CD4-positive, alpha-beta T cell treated with Interleukin-17A for 4 hours (primary cell): Measurements from ENCODE around the gene GPD1L.
"Not testable (repeated sequence)": the region's sequence is repeated elsewhere in the genome, so short reads cannot be mapped to it uniquely, and the experiment has no call there.

ENCODE experiments used
- DNase-seq: peaks from one replicate; pipeline ENCODE4 v3.0.0-alpha.2; 2020; ENCODE audit warnings: mixed read lengths

GPD1L gene

DNA sequence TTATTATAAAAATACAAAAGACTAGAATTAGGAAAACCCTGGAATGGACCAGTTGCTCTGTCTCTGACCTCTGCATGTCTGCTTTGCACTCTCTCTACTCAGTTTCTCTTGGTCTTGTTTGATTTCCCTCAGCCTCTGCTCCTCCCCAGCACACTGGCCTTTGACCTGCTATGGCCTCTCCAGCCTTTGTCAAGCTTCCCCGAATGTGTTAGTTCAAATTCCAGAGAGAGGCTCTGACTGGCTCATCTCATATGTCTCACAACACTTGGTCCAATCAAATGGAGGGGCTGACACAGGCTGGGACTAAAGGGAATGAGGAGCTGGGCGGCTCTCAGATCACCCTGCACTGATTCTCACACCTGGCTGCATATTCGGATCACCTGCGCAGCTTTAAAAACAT, 79.7 kb downstream of the GPD1L start:
- no peak for DNase-seq

DNA sequence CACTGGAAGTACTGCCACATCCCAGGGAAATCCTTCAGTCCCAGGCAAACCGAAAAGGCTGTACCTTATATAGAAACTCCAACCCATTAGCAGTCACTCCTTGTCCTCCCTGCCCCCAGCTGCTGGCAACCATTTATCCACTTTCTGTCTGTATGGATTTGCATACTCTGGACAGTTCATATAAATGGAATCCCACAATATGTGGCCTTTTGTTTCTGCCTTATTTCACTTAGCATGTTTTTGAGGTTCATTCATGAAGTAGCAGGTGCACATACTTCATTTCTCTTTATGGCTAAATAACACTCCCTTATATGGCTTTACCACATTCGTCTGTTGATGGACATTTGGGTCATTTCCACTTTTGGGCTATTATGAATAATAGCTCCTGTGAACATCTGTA, 80.5 kb downstream of the GPD1L start:
- no peak for DNase-seq

DNA sequence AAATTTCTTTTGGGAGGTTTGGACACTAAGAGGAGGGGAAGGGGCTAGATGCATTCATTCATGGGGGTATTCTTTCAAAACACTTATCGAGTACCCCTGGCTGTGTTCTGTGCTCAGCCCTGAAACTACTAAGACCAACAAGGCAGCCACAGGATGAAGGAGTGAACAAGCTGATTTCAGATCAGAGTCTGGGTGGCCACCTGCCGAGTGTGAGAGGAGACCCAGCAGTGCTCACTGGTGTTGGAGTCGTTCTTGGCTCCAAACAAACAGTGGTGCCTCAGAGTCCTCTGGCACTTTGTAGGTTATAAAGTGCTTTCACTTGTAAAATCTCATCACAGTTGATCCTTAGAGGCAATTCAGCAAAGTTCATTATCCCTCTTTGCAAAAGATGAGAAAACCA, 83.3 kb downstream of the GPD1L start:
- no peak for DNase-seq

DNA sequence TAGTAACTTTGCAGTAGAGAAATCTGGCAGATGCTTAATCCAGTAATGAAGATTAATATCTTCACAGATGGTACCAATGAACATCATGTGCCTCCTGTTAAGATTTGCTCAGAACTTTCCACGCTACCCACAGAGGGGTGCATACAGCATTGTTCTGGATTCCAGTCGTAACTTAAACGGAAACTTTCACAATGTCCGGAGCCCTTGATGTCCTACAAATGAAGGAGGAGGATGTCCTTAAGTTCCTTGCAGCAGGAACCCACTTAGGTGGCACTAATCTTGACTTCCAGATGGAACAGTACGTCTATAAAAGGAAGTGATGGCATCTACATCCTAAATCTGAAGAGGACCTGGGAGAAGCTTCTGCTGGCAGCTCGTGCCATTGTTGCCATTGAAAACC, 84.1 kb downstream of the GPD1L start:
- not testable (repeated sequence) for DNase-seq

DNA sequence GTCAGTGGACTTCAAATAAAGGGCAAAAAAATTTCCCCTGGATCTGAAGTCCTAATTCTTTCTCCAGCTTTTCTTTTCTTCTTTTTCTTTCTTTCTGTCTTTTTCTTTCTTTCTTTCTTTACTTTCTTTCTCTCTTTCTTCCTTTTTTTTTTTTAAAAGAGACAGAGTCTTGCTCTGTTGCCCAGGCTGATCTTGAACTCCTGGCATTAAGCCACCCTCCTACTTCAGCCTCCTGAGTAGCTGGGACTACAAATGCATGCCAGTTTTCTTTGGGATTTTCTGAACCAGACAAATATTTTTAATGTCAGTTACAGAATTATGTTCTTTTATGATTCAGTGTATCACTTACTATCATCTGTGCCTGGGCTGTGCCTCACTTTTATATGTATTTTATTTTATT, 86.7 kb downstream of the GPD1L start:
- DNase-seq, result no peak

DNA sequence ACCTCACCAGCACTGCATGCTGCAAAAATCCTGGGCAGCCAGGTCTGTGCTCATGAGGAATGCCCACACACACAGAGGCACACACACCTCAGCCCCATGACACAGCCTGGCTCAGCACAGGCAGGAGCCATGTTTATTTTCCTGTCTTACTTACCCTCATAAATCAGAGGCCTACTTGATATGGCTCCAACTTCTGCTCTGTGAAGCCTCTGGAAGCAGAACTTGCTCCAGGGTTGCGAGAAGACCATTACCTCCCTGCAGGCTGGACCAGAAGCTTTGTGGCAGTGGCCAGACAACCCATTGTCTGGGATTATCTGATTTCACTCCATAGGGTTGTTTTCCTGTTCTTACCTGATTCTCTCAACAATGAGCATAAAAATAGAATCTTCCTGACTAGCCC, 88.2 kb downstream of the GPD1L start:
- no peak for DNase-seq

DNA sequence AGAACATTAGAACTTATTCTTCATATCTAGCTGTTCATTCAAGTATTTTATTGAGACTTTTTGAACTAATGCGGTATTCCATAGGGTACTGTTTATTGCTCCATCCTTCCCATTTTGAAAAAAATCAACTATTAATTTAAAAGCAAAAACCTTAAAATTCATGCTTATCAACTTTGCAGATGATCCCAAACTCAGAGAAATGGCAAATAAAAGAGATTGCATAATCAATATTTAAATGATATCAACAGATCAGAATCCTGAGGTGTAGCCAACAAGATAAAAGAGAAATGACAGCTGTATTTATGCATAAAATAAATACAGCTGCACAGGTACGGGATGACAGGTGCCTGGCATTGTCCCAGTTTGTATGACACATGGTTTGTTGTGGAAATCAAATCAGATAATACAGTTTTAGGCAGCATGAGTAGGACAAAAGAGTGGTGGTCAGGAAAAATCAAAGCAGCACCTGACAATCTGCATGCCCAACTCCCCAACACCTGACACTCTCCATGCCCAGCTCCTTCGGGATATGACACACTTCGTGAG, 89.6 kb downstream of the GPD1L start:
- no peak for DNase-seq

DNA sequence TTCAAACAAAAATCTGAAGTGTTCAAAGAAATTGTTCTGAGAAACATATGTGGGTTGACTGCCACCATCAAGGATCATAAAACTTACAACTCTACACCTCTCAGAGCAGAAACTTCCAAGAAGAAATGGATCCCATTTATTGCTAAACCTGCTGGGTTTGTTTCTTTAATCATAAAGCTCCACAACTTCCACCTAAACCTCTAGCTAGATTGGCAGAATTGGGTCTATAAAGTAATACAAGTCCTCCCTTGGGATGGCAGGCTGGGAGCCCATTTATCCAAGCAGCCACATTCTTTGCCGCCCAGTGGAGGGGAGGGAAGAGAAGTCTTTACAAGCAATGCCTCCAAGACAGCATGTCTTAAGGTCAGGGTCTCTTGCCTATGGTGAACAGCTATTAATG, 91.6 kb downstream of the GPD1L start:
- no peak for DNase-seq

DNA sequence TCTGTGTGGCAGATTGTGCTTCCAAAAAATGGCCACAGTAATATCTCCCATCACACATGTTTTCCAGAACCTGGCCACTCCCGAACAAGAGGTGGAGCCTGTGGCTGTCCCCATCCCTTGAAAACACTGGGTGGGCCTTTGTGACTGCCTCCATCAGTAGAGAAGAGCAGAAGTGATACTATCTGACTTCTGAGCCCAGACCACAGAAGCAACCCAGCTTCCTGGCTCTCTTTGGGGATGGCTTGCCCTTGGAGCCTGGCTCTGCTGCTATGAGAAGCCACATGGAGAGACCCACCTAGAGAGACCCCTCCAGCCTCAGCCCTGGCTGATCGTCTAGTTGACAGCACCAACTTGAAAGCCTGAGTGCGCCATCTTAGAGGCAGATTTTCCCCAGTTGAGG, 92.3 kb downstream of the GPD1L start:
- no peak for DNase-seq

DNA sequence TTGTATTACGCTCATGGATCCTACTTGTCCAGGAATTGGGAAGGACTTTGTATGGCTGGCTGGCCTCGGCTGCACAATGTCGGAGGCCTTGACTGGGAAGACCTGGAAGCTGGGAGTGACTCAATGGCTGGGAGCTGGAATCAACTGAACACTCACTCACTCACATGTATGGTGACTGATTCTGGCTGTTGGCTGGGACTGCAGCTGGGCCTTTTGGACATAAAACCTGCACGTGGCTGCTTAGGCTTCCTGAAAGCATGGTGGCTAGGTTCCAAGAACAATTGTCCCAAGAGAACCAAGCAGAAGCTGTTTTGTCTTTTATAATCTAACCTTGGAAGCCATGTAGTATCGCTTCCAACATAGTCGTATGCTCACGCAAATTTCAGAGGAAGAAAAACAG, 94.1 kb downstream of the GPD1L start:
- no peak for DNase-seq

DNA sequence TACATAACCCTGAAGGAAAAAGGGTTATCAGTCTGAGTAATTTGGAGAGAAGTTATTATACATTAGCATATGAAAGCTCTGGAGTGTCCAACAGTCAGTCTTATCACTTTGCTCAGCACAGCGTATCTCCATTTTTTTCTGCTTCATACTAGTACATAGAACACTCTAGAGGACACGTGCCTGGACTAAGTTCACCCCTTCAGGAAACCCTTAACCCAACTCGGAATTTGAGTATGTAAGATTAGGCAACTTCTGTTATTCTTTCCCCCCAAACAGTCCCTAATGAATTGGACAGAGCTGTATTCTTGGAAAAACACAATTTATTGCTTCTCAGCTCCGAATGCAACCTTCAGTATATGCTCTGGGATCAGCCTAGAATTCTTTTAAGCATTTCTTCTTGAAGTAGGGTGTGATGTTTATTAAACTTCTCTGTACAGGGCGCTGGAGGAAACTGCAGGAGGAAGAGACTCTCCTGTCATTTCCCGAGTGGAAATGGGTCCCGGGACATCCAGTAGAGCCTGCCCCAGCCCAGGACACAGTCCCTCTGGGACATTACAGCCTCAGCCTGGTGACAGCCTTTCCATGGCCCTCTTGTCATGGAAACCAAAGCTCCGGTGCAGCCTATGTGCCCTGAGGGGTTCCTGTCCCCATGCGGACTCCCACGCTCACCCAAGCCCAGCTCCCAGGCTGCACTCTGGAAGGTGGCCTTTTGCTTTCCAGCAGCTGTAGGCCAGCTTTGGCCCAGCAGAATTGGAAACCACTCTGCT, 94.8 kb downstream of the GPD1L start:
- no peak for DNase-seq

DNA sequence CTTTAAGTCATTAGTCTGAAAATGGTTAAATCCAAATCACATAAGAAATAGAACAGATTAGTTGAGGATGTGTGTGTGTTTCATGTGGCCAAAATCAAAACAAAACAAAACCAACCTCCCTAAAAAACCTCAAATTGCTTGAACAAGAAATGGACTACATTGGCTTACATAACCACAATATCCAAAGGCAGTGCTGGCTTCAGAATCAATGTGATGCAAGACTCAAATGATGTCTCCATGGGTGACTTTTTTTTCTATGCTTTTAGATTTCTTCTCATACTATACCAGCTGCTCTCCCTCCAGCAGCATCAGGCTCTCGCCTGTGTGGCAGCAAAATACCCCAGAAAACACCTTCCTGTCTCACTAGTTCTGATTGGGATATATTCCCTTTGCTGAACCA, 96.1 kb downstream of the GPD1L start:
- DNase-seq, result no peak

DNA sequence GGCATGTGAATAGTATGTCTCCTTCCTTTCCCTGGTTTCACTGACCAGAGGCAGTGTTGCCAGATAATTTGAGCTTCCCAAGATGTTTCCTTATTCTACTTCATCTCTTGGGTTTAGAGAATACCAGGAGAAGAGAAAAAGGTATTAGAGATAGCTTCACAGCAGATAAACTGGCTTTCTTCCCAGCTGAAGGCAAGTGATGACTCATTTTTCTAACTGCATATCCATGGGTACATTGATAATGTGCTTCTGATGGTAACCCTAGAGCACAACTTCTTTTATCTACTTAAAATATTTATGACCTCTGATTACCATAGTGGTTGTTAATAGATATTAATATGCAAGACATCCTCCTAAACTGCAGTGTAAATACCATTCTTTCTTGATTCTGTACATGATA, 97.4 kb downstream of the GPD1L start:
- DNase-seq, result no peak

DNA sequence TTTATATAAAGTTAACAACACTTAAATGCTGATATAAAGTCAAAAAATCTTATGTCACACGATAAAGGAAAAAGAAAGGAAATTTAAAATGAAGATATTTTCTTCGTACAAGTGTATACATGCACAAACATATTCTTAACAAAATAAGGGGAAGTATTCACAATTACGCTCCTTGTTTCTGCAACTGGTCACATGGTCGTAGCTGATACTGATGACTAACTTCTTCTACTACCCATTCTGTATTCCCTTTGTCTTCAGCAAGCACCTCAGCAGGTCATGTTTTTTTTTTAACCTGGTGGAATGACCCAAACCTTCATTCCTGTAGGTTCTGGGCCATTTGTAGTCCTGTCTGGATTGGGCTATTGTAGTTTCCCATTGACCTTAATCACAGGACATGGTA, 102.0 kb downstream of the GPD1L start:
- DNase-seq, result no peak

DNA sequence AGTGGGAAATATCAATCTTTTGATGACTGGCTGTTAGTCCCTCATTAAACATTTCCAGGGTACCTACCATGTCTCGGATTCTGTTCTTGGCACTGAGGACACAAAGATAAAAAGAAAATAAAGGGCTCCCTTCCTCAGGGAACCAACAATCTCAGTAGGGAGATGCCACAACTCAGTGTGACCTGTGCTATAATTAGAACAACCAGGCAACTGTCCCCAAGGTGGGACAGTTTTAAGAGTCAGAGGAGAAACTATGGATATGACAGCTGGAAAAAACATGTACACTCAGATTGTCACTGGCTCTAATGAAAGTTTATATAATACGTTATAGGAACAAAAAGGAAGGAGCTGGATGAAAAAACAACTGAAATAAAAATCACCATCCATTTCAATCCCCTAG, 108.8 kb downstream of the GPD1L start:
- DNase-seq, result no peak

DNA sequence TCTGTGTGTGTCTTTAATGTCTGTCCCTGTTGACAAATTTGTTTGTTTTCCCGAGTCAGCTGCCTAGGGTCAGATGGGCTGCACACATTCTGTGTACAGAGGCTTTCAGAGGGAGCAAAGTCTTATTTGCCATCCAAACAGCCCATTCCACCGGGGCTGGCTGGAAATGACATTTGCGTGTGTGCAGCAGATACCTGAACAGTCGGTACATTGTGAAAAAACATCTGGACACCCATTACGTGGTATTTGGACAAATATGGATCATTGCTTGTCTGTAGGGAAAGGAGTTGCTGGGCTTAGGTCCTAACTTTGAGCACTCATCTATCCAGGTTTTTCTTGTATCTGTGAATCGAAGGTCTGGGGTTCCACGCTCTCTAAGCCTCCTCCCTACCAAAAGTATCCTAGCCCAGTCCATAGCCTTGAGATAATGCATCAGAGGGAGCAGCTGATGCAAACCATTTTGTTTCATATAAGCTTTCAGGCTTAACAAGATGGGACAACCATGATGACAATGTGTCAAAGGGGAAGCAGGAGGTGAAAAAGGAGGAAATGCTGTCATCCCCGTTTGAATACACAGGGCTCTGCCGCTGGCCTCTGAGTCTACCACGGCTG, 109.9 kb downstream of the GPD1L start:
- no peak for DNase-seq

DNA sequence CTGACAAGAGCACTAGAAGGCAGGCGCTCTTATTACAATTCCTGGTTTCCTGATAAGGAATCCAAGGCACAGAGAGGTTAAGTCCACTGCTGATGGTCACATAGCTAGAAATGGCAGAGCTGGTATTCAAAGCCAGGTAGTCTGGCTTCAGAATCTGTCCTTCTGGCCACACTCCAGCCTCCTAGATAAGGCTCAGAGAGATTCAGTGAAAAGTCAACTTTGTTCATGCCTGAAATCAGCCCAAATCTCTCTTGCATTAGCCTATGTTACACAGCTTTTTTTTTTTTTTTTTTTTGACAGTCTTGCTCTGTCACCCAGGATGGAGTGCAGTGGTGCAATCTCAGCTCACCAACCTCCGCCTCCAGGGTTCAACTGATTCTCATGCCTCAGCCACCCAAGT, 110.9 kb downstream of the GPD1L start:
- DNase-seq, result no peak
